GM10248 (cell line): ENCODE measurements around the gene KRT33B.

Experiments
- CTCF ChIA-PET: fragments of 300-600 bp; sonication (Branson Sonifier 250); formaldehyde crosslinking; extraction: SDS; loops from one replicate; lab custom pipeline; 2021; ENCODE audit warnings: antibody characterized with exemption; lab: Yijun Ruan, JAX
- POLR2A ChIA-PET: fragments of 350-650 bp; sonication (Branson Sonifier 250); formaldehyde crosslinking; extraction: SDS; loops from one replicate; lab custom pipeline; 2020; ENCODE audit warnings: antibody characterized with exemption; lab: Yijun Ruan, JAX
- DNase-seq: peaks from one replicate; pipeline ENCODE4 v3.0.0; 2012; ENCODE audit errors: extremely low spot score
- TF ChIP-seq, protein P1 (sequence below): IDR thresholded peaks from 2 replicates; pipeline ENCODE4 v1.5.1; 2012; ENCODE audit warnings: mild to moderate bottlenecking, low read depth; ENCODE audit errors: extremely low read depth, missing control alignments, control extremely low read depth

KRT33B gene

DNA sequence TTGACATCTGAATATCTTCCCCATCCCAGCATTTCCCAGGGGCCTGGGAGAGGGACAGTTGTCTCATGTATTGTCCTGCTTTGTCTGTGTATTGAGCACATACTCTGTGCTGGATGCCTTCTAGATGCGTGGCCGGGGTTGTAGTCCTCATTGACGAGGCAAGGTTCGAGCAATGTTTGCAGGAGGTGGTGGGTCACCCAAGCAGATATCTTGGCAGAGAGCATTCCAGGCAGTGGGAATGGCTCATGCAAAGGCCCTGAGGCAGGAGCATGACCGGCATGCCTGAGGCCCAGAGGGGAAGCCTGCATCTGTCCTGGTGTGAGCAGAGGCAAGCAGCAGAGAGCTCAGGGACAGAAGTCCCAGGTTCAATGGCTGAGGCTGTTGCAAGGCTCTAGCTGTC, 36.5 kb downstream of the KRT33B start:
- POLR2A ChIA-PET, result no interaction called here
- TF ChIP-seq, protein P1, sequence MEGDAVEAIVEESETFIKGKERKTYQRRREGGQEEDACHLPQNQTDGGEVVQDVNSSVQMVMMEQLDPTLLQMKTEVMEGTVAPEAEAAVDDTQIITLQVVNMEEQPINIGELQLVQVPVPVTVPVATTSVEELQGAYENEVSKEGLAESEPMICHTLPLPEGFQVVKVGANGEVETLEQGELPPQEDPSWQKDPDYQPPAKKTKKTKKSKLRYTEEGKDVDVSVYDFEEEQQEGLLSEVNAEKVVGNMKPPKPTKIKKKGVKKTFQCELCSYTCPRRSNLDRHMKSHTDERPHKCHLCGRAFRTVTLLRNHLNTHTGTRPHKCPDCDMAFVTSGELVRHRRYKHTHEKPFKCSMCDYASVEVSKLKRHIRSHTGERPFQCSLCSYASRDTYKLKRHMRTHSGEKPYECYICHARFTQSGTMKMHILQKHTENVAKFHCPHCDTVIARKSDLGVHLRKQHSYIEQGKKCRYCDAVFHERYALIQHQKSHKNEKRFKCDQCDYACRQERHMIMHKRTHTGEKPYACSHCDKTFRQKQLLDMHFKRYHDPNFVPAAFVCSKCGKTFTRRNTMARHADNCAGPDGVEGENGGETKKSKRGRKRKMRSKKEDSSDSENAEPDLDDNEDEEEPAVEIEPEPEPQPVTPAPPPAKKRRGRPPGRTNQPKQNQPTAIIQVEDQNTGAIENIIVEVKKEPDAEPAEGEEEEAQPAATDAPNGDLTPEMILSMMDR, result no peak
- no peak for DNase-seq
- CTCF ChIA-PET, result interaction anchor here (2.6 kb wide), 1 partner anchor 11 kb away, joined by 11 read pairs; no protein-coding TSS in a partner anchor

DNA sequence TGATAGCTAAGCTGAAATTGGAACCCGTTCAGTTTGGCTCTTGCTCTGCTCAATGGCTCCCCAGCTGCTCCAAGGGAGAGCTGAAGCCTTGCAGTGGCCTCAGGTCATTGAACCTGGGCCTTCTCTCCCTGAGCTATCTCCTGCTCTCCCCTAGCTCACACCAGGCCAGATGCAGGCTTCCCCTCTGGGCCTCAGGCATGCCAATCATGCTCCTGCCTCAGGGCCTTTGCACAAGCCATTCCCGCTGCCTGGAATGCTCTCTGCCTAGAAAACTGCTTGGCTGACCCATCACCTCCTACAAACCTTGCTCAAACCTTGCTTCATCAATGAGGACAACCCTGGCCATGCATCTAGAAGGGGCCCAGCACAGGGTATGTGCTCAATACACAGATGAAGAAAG, 37.4 kb downstream of the KRT33B start:
- TF ChIP-seq, protein P1, result no peak
- ChIA-PET POLR2A (no interaction called here), CTCF (interaction anchor here (1.2 to 2.6 kb wide), 2 partner anchors 10 to 14 kb away, joined by 4 to 11 read pairs; no protein-coding TSS in a partner anchor)
- DNase-seq, result no peak

DNA sequence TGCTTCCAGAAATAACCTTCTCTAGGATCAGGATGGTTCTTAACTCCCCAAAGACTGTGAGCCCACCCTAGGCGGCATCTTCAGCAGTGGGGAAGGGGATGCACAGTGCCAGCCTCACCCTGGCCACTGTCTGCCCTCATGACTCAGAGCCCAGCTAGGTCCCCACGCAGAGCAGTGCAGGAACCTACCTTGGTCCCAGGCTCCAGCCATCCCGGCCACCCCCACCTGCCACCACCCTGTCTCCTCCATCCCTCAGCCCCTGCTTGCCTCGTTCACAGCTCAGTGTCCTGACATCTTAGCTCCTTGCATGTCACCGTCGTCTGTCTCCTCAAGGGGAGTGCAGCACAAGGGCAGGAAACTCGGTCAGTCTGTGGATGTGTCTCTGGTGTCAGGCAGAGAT, 38.0 kb downstream of the KRT33B start:
- TF ChIP-seq, protein P1, result no peak
- ChIA-PET CTCF (interaction anchor here (1.2 to 2.6 kb wide), 3 partner anchors 8 to 13 kb away, joined by 3 to 11 read pairs (median 4); no protein-coding TSS in a partner anchor), POLR2A (no interaction called here)
- DNase-seq, result no peak

DNA sequence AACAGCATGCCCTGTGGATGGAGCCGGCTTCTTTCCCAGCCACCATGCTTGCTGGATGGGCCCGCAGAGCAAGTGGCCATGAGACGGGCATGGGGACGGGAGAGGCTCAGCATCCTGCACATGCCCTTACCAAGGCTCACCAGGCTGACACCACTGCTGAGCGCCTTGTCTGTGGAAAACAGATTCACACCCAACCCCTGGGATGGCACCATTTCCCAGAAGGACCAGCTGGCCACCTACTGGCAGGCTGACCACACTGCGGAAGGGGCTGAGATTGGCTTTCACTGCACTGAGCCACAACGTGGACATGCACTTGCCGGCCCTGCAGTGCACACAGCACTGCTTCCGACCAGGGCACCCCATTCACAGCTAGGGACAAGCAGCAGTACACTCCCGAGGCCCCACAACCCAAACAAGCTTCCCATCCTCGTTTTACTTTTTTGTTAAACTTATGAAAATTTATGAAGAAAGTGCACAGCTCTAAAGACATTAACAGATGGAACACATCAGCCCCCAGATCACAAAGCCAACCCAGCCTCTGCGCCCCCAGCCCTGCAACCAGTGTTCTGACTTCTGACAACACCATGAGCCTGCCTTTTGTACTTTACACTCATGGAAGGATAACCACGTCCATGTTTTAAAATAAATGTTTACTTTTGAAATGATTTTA, 40.2 kb downstream of the KRT33B start:
- TF ChIP-seq, protein P1, result peak; percentile 49
- CTCF ChIA-PET, result interaction anchor here (0.9 to 2.1 kb wide), 4 partner anchors 8 to 481 kb away, joined by 3 to 4 read pairs (median 3); no protein-coding TSS in a partner anchor
- POLR2A ChIA-PET, result no interaction called here
- no peak for DNase-seq

DNA sequence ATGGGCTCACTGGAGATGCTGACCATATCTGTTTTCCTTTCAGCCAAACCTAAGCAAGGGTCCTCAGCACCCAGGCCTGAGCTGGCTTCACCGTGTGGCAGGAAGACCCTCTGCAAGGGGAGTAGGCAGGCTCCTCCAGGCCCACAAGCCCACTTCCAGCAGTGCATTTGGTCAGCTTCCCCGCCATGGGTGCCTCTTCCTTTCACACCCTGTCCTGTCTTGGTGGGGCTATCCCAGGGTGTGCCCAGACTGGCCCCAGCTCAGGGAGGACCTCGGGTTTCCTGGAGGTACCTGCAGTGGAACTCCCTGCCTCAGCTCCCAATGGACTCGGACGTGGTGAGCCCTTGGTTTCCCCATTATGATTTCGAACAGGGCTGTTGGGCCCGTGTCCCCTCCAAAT, 41.4 kb downstream of the KRT33B start:
- CTCF ChIA-PET, result interaction anchor here (0.9 to 2.1 kb wide), 3 partner anchors 14 to 480 kb away, joined by 3 to 4 read pairs (median 3); no protein-coding TSS in a partner anchor
- POLR2A ChIA-PET, result no interaction called here
- TF ChIP-seq, protein P1, result no peak

DNA sequence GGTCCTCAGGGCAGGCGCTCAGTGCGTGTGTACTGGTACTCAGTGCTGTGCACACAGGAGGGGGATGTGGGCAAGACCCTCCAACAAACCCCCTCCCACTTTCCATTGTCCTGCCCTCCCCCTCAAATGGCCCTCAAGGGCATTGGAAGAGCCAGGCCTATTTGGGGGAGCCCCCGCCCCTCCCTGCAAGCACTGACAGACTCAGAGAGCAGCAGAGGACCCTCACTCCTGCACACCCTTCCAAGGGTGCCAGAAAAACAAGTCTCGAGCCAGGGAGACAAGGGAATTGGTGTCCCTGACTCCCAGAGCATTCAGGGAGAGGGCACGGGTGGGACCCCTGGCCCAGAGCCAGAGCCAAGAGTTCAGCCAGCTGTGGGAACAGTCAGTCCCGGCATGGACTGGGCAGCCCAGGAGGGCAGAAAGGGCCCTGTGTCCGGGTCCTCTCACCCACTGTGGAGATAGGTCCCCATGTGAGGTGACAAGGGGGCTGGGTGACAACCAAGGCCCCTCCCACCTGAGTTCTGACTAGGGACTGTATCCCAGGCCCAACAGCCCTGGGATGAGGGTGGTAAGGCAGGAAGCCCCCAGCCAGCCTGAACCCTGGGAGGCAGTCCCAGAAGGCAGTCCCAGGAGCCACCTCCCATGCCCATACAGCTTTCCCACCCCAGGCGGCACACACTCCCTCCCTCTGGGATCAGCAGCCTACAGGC, 42.0 kb downstream of the KRT33B start:
- CTCF ChIA-PET, result interaction anchor here (1.6 kb wide), 1 partner anchor 479 kb away, joined by 3 read pairs; no protein-coding TSS in a partner anchor
- POLR2A ChIA-PET, result no interaction called here
- TF ChIP-seq, protein P1, result no peak
- DNase-seq, result no peak

More for the DNA sequence above, 41.4 kb downstream of the KRT33B start:
- no peak for DNase-seq
